Trophoblast cell (in vitro differentiated cells and primary cell): ENCODE data around the gene CEMIP.
A peak's percentile ranks its signal among the peaks of the same experiment; 100 is the strongest.

Experiments
- DNase-seq, 2 donors: peaks; one replicate each; pipeline ENCODE4 v3.0.0-alpha.2; 2016
- H2AFZ ChIP-seq: 2 replicates; pipeline ENCODE4 v1.6.1; 2013; ENCODE audit warnings: low read length, moderate library complexity, mild to moderate bottlenecking; ENCODE audit not compliant: insufficient read depth, poor library complexity
- H2AK5ac ChIP-seq: 2 replicates; pipeline ENCODE4 v1.6.1; 2013; ENCODE audit warnings: mild to moderate bottlenecking, low read length
- H2BK120ac ChIP-seq: 2 replicates; pipeline ENCODE4 v1.6.1; 2013; ENCODE audit warnings: low read length, mild to moderate bottlenecking, moderate library complexity; ENCODE audit not compliant: insufficient read depth, poor library complexity
- H2BK12ac ChIP-seq: 2 replicates; pipeline ENCODE4 v1.6.1; 2013; ENCODE audit warnings: mild to moderate bottlenecking, low read length, moderate library complexity
- H2BK5ac ChIP-seq: 2 replicates; pipeline ENCODE4 v1.6.1; 2013; ENCODE audit warnings: low read length, low read depth, moderate library complexity, mild to moderate bottlenecking; ENCODE audit not compliant: poor library complexity
- H3K14ac ChIP-seq: 2 replicates; pipeline ENCODE4 v1.6.1; 2013; ENCODE audit warnings: mild to moderate bottlenecking, low read length
- H3K18ac ChIP-seq: 2 replicates; pipeline ENCODE4 v1.6.1; 2013; ENCODE audit warnings: mild to moderate bottlenecking, low read length
- H3K23ac ChIP-seq: 2 replicates; pipeline ENCODE4 v1.6.1; 2013; ENCODE audit warnings: low read length
- H3K27ac ChIP-seq: 2 replicates; pipeline ENCODE4 v1.5.1; 2013; ENCODE audit warnings: low read depth, mild to moderate bottlenecking, inconsistent platforms, low read length, moderate library complexity
- H3K27me3 ChIP-seq: 2 replicates; pipeline ENCODE4 v1.6.1; 2013; ENCODE audit warnings: inconsistent platforms, mild to moderate bottlenecking, low read length, moderate library complexity; ENCODE audit not compliant: insufficient read depth
- H3K36me3 ChIP-seq, 2 experiments: 1 replicate in 1 of 2; 2 replicates in 1 of 2; pipeline ENCODE4 v1.6.1; 2013; ENCODE audit warnings: low read length in 2 of 2, mild to moderate bottlenecking in 2 of 2, moderate library complexity in 1 of 2; ENCODE audit not compliant: insufficient read depth in 2 of 2, control insufficient read depth in 1 of 2
- H3K4ac ChIP-seq: 2 replicates; pipeline ENCODE4 v1.6.1; 2013; ENCODE audit warnings: low read depth, mild to moderate bottlenecking, low read length, moderate library complexity
- H3K4me1 ChIP-seq, 2 experiments: 1 replicate in 1 of 2; 2 replicates in 1 of 2; pipeline ENCODE4 v1.6.1; 2013; ENCODE audit warnings: low read length in 2 of 2, mild to moderate bottlenecking in 2 of 2, moderate library complexity in 1 of 2; ENCODE audit not compliant: insufficient read depth in 2 of 2, control insufficient read depth in 1 of 2
- H3K4me2 ChIP-seq: 2 replicates; pipeline ENCODE4 v1.6.1; 2013; ENCODE audit warnings: inconsistent platforms, mild to moderate bottlenecking, low read length, moderate library complexity
- H3K4me3 ChIP-seq: 2 replicates; pipeline ENCODE4 v1.5.1; 2013; ENCODE audit warnings: mild to moderate bottlenecking, low read depth, low read length, inconsistent platforms
- H3K79me1 ChIP-seq: one replicate; pipeline ENCODE4 v1.6.1; 2013; ENCODE audit warnings: low read length
- H3K79me2 ChIP-seq: 2 replicates; pipeline ENCODE4 v1.6.1; 2013; ENCODE audit warnings: low read length, mild to moderate bottlenecking; ENCODE audit not compliant: control insufficient read depth, insufficient read depth, poor library complexity
- H3K9ac ChIP-seq: 2 replicates; pipeline ENCODE4 v1.6.1; 2013; ENCODE audit warnings: mild to moderate bottlenecking, low read length
- H3K9me3 ChIP-seq: 2 replicates; pipeline ENCODE4 v1.6.1; 2013; ENCODE audit warnings: low read depth, mild to moderate bottlenecking, control low read depth, inconsistent platforms, low read length; ENCODE audit not compliant: insufficient read depth
- H4K12ac ChIP-seq: 2 replicates; pipeline ENCODE4 v1.6.1; 2013; ENCODE audit warnings: low read depth, mild to moderate bottlenecking, low read length, moderate library complexity
- H4K8ac ChIP-seq: 2 replicates; pipeline ENCODE4 v1.6.1; 2013; ENCODE audit warnings: low read depth, mild to moderate bottlenecking, low read length, moderate library complexity
- H4K91ac ChIP-seq: one replicate; pipeline ENCODE4 v1.6.1; 2013; ENCODE audit warnings: low read depth, mild to moderate bottlenecking, low read length, moderate library complexity
- WGBS: extraction: QIAGEN DNeasy Blood & Tissue Kit; methylation state at CpG from one replicate; pipeline ENCODE4 v1.1.7; 2013; ENCODE audit warnings: missing lambda C conversion rate; ENCODE audit not compliant: insufficient read length, insufficient coverage; ENCODE audit errors: extremely low coverage; 5-methylcytosine and 5-hydroxymethylcytosine counted together

CEMIP gene

DNA sequence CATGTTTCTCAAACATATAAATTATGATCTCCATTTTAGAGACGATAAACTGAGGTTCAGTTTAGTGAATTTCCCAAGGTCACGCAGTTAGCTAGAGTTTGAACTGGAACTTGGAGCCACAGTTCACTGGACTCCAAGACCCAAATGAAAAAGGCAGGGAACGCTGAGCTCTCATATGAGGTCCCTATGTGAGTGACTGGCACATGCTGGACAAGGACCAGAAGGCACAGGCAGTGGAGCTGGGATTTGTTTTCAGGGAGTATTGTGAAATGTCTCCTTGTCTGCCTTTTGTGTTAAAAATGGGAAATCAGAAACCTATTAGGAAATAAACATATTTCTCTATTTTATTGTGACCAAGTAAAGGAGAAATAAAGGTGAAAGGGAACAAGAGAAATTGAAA, 147.0 kb downstream of the CEMIP start:
- no peak overlapping the region for H2AFZ ChIP-seq
- no peak for DNase-seq
- H3K9me3 ChIP-seq, result peaks cover 2% of the 10 kb centered on the region
- H3K18ac ChIP-seq, result no peak overlapping the region
- H3K4me3 ChIP-seq, result no peak overlapping the region
- H3K4ac ChIP-seq, result no peak overlapping the region
- no peaks in the 10 kb centered on the region for H3K79me2 ChIP-seq
- no CpG with 5 or more reads among the region's 3 CpGs for WGBS
- no peak overlapping the region for H4K12ac ChIP-seq
- H3K9ac ChIP-seq, result no peak overlapping the region
- H3K4me2 ChIP-seq, result no peak overlapping the region
- peaks cover 11 to 26% of the 10 kb centered on the region in 2 experiments for H3K36me3 ChIP-seq
- H2AK5ac ChIP-seq, result no peak overlapping the region
- no peak overlapping the region for H3K23ac ChIP-seq
- H3K27me3 ChIP-seq, result no peaks in the 10 kb centered on the region
- peaks cover 0 to 5% of the 10 kb centered on the region in 2 experiments for H3K4me1 ChIP-seq
- no peak overlapping the region for H4K91ac ChIP-seq
- no peak overlapping the region for H2BK5ac ChIP-seq
- no peak overlapping the region for H2BK12ac ChIP-seq
- H4K8ac ChIP-seq, result no peak overlapping the region
- H3K79me1 ChIP-seq, result no peaks in the 10 kb centered on the region
- no peak overlapping the region for H2BK120ac ChIP-seq
- no peak overlapping the region for H3K14ac ChIP-seq
- no peak overlapping the region for H3K27ac ChIP-seq

DNA sequence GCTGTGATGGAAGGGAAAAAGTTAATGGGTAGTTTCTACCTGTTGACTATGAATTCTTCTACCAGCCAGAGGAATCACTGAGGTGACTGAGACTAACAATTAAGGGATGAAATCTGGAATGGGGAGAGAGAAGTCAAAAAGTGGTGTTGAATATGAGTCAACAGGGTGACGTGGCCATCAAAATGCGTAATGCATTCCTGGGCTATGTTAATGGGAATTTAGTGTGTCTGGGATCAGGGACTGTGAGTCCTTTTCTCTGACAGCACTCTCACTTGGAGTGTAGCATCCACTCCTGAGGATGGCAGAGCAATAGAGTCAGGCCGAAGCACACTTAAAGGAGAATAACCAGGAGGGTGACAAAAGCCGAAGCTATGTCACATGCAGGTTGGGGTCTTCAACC, 150.1 kb downstream of the CEMIP start:
- H4K12ac ChIP-seq, result no peak overlapping the region
- no peak overlapping the region for H3K4ac ChIP-seq
- peaks cover 0 to 5% of the 10 kb centered on the region in 2 experiments for H3K4me1 ChIP-seq
- H3K4me2 ChIP-seq, result no peak overlapping the region
- H3K27ac ChIP-seq, result no peak overlapping the region
- no peak overlapping the region for H2AK5ac ChIP-seq
- H3K79me2 ChIP-seq, result no peaks in the 10 kb centered on the region
- no peak overlapping the region for H2BK5ac ChIP-seq
- H4K91ac ChIP-seq, result no peak overlapping the region
- H3K23ac ChIP-seq, result no peak overlapping the region
- H2BK12ac ChIP-seq, result no peak overlapping the region
- H3K9ac ChIP-seq, result no peak overlapping the region
- H3K36me3 ChIP-seq, result peaks cover 0 to 18% of the 10 kb centered on the region in 2 experiments
- H4K8ac ChIP-seq, result no peak overlapping the region
- H3K27me3 ChIP-seq, result no peaks in the 10 kb centered on the region
- H2AFZ ChIP-seq, result no peak overlapping the region
- H3K79me1 ChIP-seq, result no peaks in the 10 kb centered on the region
- H3K14ac ChIP-seq, result no peak overlapping the region
- WGBS, result no CpG with 5 or more reads among the region's 4 CpGs
- no peak overlapping the region for H2BK120ac ChIP-seq
- H3K18ac ChIP-seq, result no peak overlapping the region
- H3K9me3 ChIP-seq, result peaks cover 2% of the 10 kb centered on the region
- DNase-seq, result peak; percentile 56 to 79
- H3K4me3 ChIP-seq, result no peak overlapping the region

DNA sequence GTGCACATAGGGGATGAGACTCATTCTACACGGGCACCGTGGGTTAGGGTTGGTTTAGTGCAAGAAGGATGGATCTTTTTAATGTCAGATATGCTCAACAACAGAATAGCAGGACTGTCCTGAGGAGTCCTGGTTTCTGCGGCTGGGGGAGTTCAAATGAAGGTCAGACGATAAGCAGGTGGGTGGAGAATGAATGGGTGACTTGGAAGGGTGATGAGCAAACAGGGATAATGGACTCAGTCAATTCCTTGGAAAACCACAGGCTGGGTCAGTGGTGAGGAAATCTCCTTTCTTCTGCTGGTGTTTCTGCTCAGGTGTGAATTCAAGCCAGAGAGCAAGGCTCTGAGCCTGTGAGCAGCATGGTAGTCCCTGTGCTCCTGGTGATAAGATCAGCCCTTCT, 150.5 kb downstream of the CEMIP start:
- Histone ChIP-seq H3K4me3 (no peak overlapping the region), H3K9me3 (peaks cover 2% of the 10 kb centered on the region), H3K36me3 (peaks cover 0 to 14% of the 10 kb centered on the region in 2 experiments), H3K4me2 (no peak overlapping the region), H3K9ac (no peak overlapping the region), H2BK5ac (no peak overlapping the region), H3K27ac (no peak overlapping the region), H2BK12ac (no peak overlapping the region), H3K79me1 (no peaks in the 10 kb centered on the region), H4K8ac (no peak overlapping the region), H4K12ac (no peak overlapping the region), H3K14ac (no peak overlapping the region), H3K27me3 (no peaks in the 10 kb centered on the region), H2AK5ac (no peak overlapping the region), H2BK120ac (no peak overlapping the region), H3K79me2 (no peaks in the 10 kb centered on the region), H2AFZ (no peak overlapping the region), H3K4me1 (peaks cover 2 to 8% of the 10 kb centered on the region in 2 experiments), H3K23ac (no peak overlapping the region), H4K91ac (no peak overlapping the region), H3K18ac (no peak overlapping the region), H3K4ac (no peak overlapping the region)
- DNase-seq, result peak in 1 of 2 donors; percentile 7
- no CpG with 5 or more reads among the region's 4 CpGs for WGBS

DNA sequence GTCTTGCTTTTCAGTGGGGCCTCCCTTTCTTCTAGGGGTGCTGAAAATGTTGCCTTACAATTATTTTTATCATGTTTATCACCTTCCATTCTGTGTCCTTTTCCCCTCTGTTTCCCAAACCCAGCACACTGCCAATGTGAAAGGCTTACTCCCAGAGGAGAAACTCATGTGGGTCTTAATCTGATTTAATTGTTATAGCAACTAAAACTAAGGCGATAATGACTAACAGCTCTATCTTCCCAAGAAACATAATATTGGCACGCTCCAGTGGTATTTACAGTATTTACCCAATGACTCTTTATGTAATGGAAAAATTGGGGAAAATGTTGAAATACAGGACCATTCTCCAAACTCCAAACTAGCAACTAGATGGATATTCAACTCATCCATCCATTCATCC, 152.0 kb downstream of the CEMIP start:
- Histone ChIP-seq H4K12ac (no peak overlapping the region), H3K9ac (no peak overlapping the region), H2BK120ac (no peak overlapping the region), H3K4me2 (no peak overlapping the region), H3K23ac (no peak overlapping the region), H3K9me3 (peaks cover 2% of the 10 kb centered on the region), H3K4me1 (peaks cover 7 to 13% of the 10 kb centered on the region in 2 experiments), H2AK5ac (no peak overlapping the region), H2BK12ac (no peak overlapping the region), H4K8ac (no peak overlapping the region), H3K4ac (no peak overlapping the region), H3K79me1 (peaks cover 2% of the 10 kb centered on the region), H3K27me3 (no peaks in the 10 kb centered on the region), H3K36me3 (peaks cover 0 to 9% of the 10 kb centered on the region in 2 experiments), H2BK5ac (no peak overlapping the region), H2AFZ (no peak overlapping the region), H3K18ac (no peak overlapping the region), H3K14ac (no peak overlapping the region), H3K4me3 (no peak overlapping the region), H3K27ac (no peak overlapping the region), H3K79me2 (no peaks in the 10 kb centered on the region), H4K91ac (no peak overlapping the region)
- WGBS, result no CpG with 5 or more reads among the region's 2 CpGs
- peak in 1 of 2 donors; percentile 83 for DNase-seq
